ENCODE measurements around the gene SCGB3A2.

SCGB3A2 gene

DNA sequence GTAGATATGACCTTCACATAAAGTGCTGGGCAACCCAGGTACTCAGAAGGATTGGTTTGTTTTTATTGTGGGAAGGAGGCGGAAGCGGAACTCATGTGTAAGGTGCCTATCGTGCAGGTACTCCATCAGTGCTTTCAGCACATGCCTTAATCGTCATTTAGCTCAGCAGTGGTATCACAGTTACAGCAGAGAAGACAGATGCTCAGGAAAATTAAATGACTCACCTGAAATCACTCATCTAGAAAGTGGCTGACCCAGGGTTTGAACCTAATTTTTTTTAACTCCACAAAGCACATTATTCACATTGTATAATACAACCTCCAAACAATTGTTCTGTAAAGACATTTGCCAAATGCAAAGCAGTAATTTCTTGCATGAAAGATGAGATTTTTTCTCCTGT is 25.6 kb downstream of the SCGB3A2 start:
- no peaks in the 10 kb centered on the region for H3K4me1 Mint-ChIP-seq
- no peak overlapping the region for H3K27ac Mint-ChIP-seq
- DNase-seq (no peak), ATAC-seq (replicated peaks) (no peak)
- no peaks in the 10 kb centered on the region for H3K36me3 Mint-ChIP-seq
- no peak overlapping the region for H3K4me3 Mint-ChIP-seq
- H3K9me3 Mint-ChIP-seq, result no peaks in the 10 kb centered on the region
- H3K27me3 Mint-ChIP-seq, result peaks cover 0 to 5% of the 10 kb centered on the region in 2 donors

DNA sequence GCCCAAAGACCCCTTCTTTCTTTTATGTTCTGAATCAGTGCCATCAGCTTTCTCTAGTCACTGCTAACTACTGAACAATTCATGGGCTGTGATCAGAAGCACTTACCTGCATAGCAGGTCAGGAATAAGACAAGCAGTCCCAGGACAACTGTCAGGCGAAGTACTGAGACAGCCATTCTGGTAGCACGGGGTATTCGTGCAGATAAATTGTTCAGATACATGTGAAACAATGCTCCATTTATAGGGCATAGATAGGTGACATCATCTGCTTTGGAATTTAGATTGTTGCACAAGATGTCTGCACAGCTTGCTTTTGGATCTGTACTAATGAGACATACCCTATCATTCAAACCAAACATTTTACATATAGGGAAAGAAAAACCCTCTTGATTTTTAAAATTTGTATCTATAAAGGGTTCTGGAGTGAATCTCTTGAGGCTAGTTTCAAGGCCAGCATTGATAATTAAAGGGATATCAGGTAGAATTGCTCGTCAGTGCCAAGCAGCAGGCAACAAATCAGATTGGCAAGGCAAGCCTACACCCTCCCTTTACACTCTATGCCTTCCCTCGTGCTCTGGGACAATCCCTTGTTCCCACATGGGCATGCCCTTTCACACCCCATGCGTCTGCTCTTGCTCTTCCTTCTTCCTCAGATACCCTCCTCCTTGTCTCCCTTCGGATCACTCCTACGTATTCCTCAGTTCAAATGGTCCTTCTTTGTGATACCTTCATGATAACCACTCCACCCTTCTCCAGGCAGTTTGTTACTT is 28.0 kb downstream of the SCGB3A2 start, which contains the start of gene C5orf46:
Gene C5orf46 (minus strand): TSS at position 213 of the 770 bp plus-strand sequence. CDS start 37 bp downstream, at position 176.
- ATAC-seq (replicated peaks) (no peak), DNase-seq (no peak)
- H3K4me1 Mint-ChIP-seq, result no peaks in the 10 kb centered on the region
- no peak within 1 kb of the TSS for H3K27ac Mint-ChIP-seq
- H3K36me3 Mint-ChIP-seq, result no peaks in the 10 kb centered on the region
- no peaks in the 10 kb centered on the region for H3K9me3 Mint-ChIP-seq
- H3K27me3 Mint-ChIP-seq, result peaks cover 0 to 5% of the 10 kb centered on the region in 2 donors
- H3K4me3 Mint-ChIP-seq, result no peak within 1 kb of the TSS

DNA sequence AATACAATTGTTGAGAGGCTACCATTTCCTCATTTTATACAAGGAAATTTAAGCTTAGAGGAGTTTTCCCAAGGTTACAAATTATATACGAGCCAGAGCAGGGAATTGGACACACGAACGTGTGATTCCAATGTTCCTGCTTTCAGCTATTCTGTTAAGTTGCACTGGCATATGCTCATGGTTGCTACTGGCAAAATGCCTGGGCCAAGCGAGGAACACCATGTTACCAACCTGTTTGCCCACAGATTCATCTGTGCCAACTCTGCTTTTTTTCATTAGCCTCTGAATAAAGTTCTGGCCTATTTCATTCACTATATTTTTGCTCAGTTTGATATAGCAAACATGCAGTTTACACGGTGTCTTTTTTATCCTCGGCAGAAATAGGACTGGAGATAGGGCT is 32.9 kb downstream of the SCGB3A2 start:
- Mint-ChIP-seq H3K4me3 (no peak overlapping the region), H3K27me3 (peaks cover 0 to 6% of the 10 kb centered on the region in 2 donors), H3K9me3 (peaks cover 0 to 2% of the 10 kb centered on the region in 2 donors), H3K27ac (no peak overlapping the region), H3K4me1 (no peaks in the 10 kb centered on the region), H3K36me3 (no peaks in the 10 kb centered on the region)
- ATAC-seq (replicated peaks) (no peak), DNase-seq (no peak)

DNA sequence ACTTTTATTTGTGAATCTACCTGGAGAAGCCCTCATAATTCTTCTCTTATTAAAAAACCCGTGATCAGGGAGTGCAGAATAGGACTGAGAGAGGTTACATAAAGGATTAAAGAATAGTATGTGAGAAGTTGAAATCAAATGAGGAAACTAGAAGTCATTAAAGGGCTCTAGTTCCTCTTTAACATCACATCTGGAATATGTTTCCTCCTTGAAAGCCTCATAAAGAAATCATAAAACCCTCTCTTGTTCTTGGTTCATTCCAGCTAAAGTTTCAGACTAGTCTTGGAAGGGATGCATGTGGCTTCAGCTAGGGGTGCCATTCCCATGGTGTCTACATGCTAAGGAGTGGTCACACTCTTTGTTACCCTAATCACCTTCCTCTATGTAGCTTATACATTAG is 33.5 kb downstream of the SCGB3A2 start:
- H3K4me1 Mint-ChIP-seq, result no peaks in the 10 kb centered on the region
- H3K27ac Mint-ChIP-seq, result no peak overlapping the region
- no peak for ATAC-seq (replicated peaks)
- no peak overlapping the region for H3K4me3 Mint-ChIP-seq
- H3K9me3 Mint-ChIP-seq, result peaks cover 0 to 2% of the 10 kb centered on the region in 2 donors
- H3K36me3 Mint-ChIP-seq, result no peaks in the 10 kb centered on the region
- DNase-seq, result no peak
- H3K27me3 Mint-ChIP-seq, result peaks cover 0 to 9% of the 10 kb centered on the region in 2 donors

DNA sequence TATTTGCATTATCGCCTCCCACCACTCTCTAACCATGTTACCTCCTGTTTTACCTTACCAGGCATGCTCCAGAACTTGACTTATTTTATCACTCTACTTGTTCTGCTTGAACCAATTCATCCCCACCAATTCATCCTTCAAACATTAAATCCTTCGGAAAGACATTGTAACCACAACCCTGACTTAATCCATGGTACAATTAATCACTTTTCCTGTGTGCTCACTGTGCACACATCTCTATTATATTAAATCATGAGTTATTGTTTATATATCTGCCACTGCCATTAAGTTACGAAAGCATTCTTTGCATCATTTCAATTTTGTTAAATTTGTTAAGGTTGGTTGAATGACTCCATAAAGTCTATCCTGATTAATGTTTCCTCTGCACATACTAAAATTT is 35.3 kb downstream of the SCGB3A2 start:
- H3K36me3 Mint-ChIP-seq, result no peaks in the 10 kb centered on the region
- no peak overlapping the region for H3K27ac Mint-ChIP-seq
- H3K4me1 Mint-ChIP-seq, result no peaks in the 10 kb centered on the region
- H3K4me3 Mint-ChIP-seq, result no peak overlapping the region
- ATAC-seq (replicated peaks), result no peak
- DNase-seq, result no peak
- H3K27me3 Mint-ChIP-seq, result peaks cover 0 to 4% of the 10 kb centered on the region in 2 donors
- peaks cover 0 to 2% of the 10 kb centered on the region in 2 donors for H3K9me3 Mint-ChIP-seq

DNA sequence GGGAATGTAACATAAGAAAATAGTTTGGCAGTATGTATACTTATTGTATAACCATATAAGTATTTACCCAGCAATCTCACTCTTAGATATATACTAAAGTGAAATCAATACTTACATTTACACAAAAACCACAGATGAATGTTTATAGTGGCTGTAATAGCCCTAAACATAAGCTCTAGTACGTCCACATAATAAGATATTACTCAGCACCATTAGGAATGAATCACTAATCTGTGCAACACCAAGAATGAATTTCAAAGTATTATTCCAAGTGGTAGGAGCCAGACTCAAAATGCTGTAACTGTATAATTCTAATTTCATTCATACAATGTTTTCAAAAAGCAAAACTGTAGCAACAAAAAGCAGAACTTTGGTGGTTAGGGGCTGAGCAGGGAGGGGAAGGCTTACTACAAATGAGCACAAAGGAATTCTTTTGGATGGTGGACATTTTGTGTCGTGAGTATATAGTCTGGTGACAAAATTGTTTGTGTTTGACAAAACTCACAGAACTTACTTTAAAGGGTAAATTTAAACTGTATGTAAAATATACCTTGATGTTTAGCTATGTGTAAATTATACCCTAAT is 39.7 kb downstream of the SCGB3A2 start:
- Mint-ChIP-seq H3K9me3 (peaks cover 0 to 2% of the 10 kb centered on the region in 2 donors), H3K27me3 (peaks cover 0 to 4% of the 10 kb centered on the region in 2 donors), H3K27ac (no peak overlapping the region), H3K36me3 (no peaks in the 10 kb centered on the region), H3K4me1 (no peaks in the 10 kb centered on the region), H3K4me3 (no peak overlapping the region)
- ATAC-seq (replicated peaks) (no peak), DNase-seq (no peak)

DNA sequence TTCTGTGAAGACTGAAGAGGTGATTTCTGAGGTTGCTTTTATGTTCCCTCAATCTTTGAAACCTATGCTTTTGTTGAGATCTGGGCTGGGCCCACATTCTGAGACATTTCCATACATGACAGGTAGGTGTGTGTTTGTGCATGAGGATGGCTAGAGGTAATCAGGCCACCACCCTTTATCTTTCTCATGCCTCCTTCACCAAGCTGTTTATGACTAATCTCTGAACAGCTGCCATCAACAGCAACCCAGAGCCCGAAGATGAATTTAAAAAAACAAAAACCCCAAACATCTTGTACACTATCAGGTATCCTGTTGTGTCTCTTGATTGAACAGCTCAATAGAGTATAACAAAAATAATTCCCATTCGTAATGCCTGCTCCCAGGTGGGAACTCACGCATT is 40.4 kb downstream of the SCGB3A2 start:
- no peaks in the 10 kb centered on the region for H3K4me1 Mint-ChIP-seq
- no peak overlapping the region for H3K4me3 Mint-ChIP-seq
- H3K9me3 Mint-ChIP-seq, result no peaks in the 10 kb centered on the region
- DNase-seq (no peak), ATAC-seq (replicated peaks) (no peak)
- no peak overlapping the region for H3K27ac Mint-ChIP-seq
- peaks cover 0 to 4% of the 10 kb centered on the region in 2 donors for H3K27me3 Mint-ChIP-seq
- H3K36me3 Mint-ChIP-seq, result no peaks in the 10 kb centered on the region

DNA sequence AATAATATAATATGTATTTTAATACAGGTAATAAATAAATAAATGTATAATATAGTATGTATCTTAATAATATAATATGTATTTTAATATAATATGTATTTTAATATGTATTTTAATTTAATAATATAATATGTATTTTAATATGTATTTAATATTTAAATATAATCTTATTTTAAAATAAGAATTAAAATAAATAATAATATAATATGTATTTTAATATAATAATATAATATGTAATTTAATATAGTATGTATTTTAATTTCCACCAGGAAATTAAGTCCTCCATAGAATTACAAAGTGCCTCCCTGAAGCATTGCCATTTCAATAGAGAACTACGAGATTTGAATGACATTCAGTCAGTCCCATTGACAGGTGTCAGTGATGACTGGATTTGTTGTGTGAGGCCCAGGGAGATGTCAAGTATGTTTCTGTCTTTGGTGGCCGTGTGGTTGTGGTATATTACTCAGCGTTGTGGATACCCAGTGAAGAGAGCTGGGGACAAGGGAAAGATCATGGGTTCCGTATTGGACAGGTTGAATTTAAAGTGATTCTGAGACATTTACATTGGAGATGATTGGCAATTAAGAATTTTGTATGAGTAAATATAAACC is 42.0 kb downstream of the SCGB3A2 start:
- no peak for ATAC-seq (replicated peaks)

DNA sequence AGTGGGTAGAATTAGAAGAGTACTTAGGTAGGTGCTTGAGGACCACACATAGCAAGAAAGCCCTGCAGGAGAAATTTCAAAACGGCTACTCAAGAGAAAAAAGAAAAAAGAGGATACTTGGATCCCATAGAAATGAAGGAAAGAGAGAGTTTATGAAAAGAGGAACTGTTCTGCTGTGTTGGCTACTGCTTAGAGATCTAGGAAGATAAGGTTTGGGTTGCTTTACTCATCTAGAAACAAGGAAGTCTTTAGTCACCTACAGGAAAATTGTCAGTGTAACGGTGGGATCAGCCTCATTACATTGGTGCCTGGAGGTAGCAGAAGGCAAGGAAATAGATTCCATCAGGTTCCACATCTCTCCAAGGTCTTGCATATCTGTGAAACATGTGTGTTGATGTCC is 42.6 kb downstream of the SCGB3A2 start:
- no peak overlapping the region for H3K4me3 Mint-ChIP-seq
- H3K27me3 Mint-ChIP-seq, result peaks cover 2 to 4% of the 10 kb centered on the region in 2 donors
- DNase-seq (no peak), ATAC-seq (replicated peaks) (no peak)
- H3K36me3 Mint-ChIP-seq, result no peaks in the 10 kb centered on the region
- H3K9me3 Mint-ChIP-seq, result no peaks in the 10 kb centered on the region
- no peaks in the 10 kb centered on the region for H3K4me1 Mint-ChIP-seq
- no peak overlapping the region for H3K27ac Mint-ChIP-seq

More for the DNA sequence above, 42.0 kb downstream of the SCGB3A2 start:
- H3K9me3 Mint-ChIP-seq, result no peaks in the 10 kb centered on the region
- DNase-seq, result no peak
- H3K4me1 Mint-ChIP-seq, result no peaks in the 10 kb centered on the region
- peaks cover 0 to 4% of the 10 kb centered on the region in 2 donors for H3K27me3 Mint-ChIP-seq
- no peak overlapping the region for H3K4me3 Mint-ChIP-seq
- no peak overlapping the region for H3K27ac Mint-ChIP-seq
- H3K36me3 Mint-ChIP-seq, result no peaks in the 10 kb centered on the region

DNA sequence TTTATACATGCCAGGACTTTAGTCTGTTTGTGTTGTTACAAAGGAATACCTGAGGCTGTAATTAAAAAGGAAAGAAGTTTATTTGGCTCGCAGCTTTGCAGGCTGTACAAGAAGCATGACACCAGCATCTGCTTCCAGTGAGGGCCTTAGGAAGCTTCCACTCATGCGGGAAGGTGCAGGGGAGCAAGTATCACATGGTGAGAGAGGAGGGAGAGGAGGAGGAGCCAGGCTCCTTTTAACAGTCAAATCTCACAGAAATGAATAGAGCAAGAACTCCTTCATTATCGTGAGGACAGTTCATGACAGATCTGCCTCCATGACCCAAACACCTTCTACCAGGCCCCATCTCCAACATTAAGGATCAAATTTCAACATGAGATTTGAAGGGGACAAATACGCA is 46.5 kb downstream of the SCGB3A2 start:
- no peak overlapping the region for H3K27ac Mint-ChIP-seq
- no peak overlapping the region for H3K4me3 Mint-ChIP-seq
- no peaks in the 10 kb centered on the region for H3K9me3 Mint-ChIP-seq
- DNase-seq (no peak), ATAC-seq (replicated peaks) (no peak)
- H3K36me3 Mint-ChIP-seq, result no peaks in the 10 kb centered on the region
- peaks cover 5 to 11% of the 10 kb centered on the region in 2 donors for H3K27me3 Mint-ChIP-seq
- H3K4me1 Mint-ChIP-seq, result no peaks in the 10 kb centered on the region

DNA sequence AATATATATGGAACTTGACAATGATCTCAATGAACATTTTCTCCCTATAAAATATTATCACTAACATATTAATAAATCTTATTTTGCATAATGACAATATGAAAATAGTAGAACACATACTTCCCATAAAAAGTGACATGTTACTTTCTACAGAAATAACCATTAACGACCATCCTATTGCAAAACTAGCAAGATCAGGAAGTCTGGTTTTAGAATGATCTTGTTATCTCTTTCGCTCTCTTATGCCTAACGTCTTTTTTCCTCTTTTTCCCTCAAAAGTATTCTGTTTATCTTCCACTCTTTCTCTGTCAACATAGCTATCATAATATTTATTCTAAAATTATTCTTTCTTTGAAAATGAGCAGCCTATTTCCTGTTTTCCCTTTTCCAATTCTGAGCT is 49.4 kb downstream of the SCGB3A2 start:
- H3K4me3 Mint-ChIP-seq, result no peak overlapping the region
- H3K4me1 Mint-ChIP-seq, result no peaks in the 10 kb centered on the region
- H3K27me3 Mint-ChIP-seq, result peaks cover 5 to 11% of the 10 kb centered on the region in 2 donors
- H3K36me3 Mint-ChIP-seq, result no peaks in the 10 kb centered on the region
- no peak overlapping the region for H3K27ac Mint-ChIP-seq
- peaks cover 0 to 2% of the 10 kb centered on the region in 2 donors for H3K9me3 Mint-ChIP-seq
- ATAC-seq (replicated peaks), result no peak
- DNase-seq, result no peak

DNA sequence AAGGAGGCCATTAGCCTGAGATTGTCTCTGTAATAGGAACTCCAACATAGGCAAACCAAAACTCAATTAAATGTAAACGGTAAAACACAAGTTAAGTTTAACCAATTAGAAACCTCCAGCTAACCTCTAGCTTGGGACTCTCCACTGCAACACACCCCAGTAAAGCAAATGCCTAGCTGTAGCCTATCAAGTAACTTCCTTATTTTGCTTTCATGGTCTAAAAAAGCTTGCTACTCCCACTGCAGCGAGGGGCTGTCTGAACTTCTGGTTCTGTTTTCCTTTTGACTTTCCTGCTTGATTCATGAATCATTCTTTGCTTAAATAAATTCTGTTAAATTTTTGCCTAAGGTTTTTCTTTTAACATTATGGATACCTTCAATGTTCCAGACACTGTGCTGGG is 52.3 kb downstream of the SCGB3A2 start:
- DNase-seq (no peak), ATAC-seq (replicated peaks) (peak; percentile 86 to 93)
- Mint-ChIP-seq H3K36me3 (no peaks in the 10 kb centered on the region), H3K9me3 (peaks cover 0 to 2% of the 10 kb centered on the region in 2 donors), H3K4me3 (no peak overlapping the region), H3K27ac (no peak overlapping the region), H3K4me1 (no peaks in the 10 kb centered on the region), H3K27me3 (peaks cover 5 to 11% of the 10 kb centered on the region in 2 donors)
